ENCODE measurements around the gene CKS2.

- TF ChIP-seq EP300 (IDR thresholded peaks at IDR 0.05; ENCODE audit: borderline replicate concordance in 1 of 2, low read depth in 2 of 2, low read length in 2 of 2) (no peak), YY1 (IDR thresholded peaks at IDR 0.05; ENCODE audit: low read depth, low read length) (no peak), ATF2 (IDR thresholded peaks at IDR 0.05; ENCODE audit: low read length) (no peak), PHF8 (conservative IDR thresholded peaks at IDR 0.05; ENCODE audit: low read depth, low read length) (no peak), CTCF (IDR thresholded peaks at IDR 0.05; ENCODE audit: control extremely low read depth in 1 of 3, insufficient read depth in 1 of 3, low read depth in 1 of 3, low read length in 3 of 3) (no peak), SIX5 (IDR thresholded peaks at IDR 0.05; ENCODE audit: low read depth, low read length) (no peak), BACH1 (IDR thresholded peaks at IDR 0.05; ENCODE audit: low read length) (no peak), NRF1 (IDR thresholded peaks at IDR 0.05; ENCODE audit: low read depth, low read length) (no peak), EZH2 (IDR thresholded peaks at IDR 0.05; ENCODE audit: low read depth, low read length, severe bottlenecking) (no peak)
Observed at GRCh38 chr9:89363921-89364665, 53.1 kb downstream of the CKS2 start.

Measured in H1 (cell line).